HFFc6 (cell line): ENCODE results near the gene TFDP2. TPM values are rescaled to one million over a fixed set of nuclear protein-coding genes. Genes with fewer than 3 reads are reported as not detected.
A peak's percentile ranks its signal among the peaks of the same experiment; 100 is the strongest.
"Not testable (repeated sequence)": the region's sequence is repeated elsewhere in the genome, so short reads cannot be mapped to it uniquely, and the experiment has no call there.

ENCODE experiments used
- DNase-seq: peaks from one replicate; pipeline ENCODE4 v3.0.0-alpha.2; 2018
- H3K27ac Mint-ChIP-seq: 2 replicates; pipeline ENCODE4 v1.8.0; 2020; ENCODE audit warnings: mild to moderate bottlenecking, mixed read lengths
- H3K27me3 Mint-ChIP-seq: 2 replicates; pipeline ENCODE4 v1.8.0; 2021; ENCODE audit warnings: mild to moderate bottlenecking, moderate library complexity, mixed read lengths; ENCODE audit not compliant: insufficient read depth
- H3K36me3 Mint-ChIP-seq: 2 replicates; pipeline ENCODE4 v1.8.0; 2021; ENCODE audit warnings: low read depth, mixed read lengths
- H3K4me1 Mint-ChIP-seq: 2 replicates; pipeline ENCODE4 v1.8.0; 2020; ENCODE audit warnings: low read depth, mixed read lengths
- H3K4me3 Mint-ChIP-seq: 2 replicates; pipeline ENCODE4 v1.8.0; 2020; ENCODE audit warnings: mild to moderate bottlenecking, moderate library complexity, mixed read lengths
- H3K9me3 Mint-ChIP-seq: 2 replicates; pipeline ENCODE4 v1.8.0; 2020; ENCODE audit warnings: mild to moderate bottlenecking, mixed read lengths
- total RNA-seq, 6 experiments: library from RNA; stranded (reverse); fragmentation: NEBNext Ultra II Directional; extraction: Animal tissue kit (Norgen Biotek cat#: 25700); gene quantifications; 2 replicates in 1 of 6; 3 replicates in 5 of 6; pipeline ENCODE4 v1.2.3, GENCODE V29; 2021
- TF ChIP-seq, protein P1 (sequence below): fragments of 200-600 bp; sonication (generic); IDR thresholded peaks from 2 replicates; pipeline ENCODE4 v1.5.0; 2021; ENCODE audit warnings: antibody characterized with exemption, mild to moderate bottlenecking

TFDP2 gene
- total RNA-seq, 6 experiments from 2014 or later, result 22.0 to 34.1 (median 27.6) TPM

DNA sequence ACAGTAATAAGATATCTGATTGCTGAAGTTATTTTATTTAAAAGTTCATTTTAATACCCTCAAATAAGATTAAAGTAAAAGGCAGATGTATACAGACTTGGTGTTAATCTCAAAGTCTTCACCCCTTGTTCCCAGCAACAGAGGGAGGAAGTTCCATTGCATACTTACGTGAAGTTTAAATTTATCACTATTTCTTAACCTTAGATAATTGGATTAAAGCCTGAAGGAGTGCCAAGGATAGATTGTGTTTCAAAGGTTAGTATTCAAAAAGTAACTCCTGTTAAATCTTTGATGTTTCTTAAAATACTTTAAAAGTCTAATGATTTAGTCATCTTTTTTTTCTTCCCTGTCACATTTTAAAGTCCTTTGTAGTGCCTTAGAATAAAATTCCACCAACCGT lies 233.6 kb downstream of the TFDP2 start:
- Mint-ChIP-seq H3K9me3 (peaks cover 6% of the 10 kb centered on the region), H3K4me1 (peaks cover 18% of the 10 kb centered on the region), H3K27me3 (no peaks in the 10 kb centered on the region; the same call in none of the 2 replicates), H3K27ac (no peak overlapping the region), H3K4me3 (no peak overlapping the region), H3K36me3 (peaks cover 33% of the 10 kb centered on the region)
- TF ChIP-seq, protein P1, sequence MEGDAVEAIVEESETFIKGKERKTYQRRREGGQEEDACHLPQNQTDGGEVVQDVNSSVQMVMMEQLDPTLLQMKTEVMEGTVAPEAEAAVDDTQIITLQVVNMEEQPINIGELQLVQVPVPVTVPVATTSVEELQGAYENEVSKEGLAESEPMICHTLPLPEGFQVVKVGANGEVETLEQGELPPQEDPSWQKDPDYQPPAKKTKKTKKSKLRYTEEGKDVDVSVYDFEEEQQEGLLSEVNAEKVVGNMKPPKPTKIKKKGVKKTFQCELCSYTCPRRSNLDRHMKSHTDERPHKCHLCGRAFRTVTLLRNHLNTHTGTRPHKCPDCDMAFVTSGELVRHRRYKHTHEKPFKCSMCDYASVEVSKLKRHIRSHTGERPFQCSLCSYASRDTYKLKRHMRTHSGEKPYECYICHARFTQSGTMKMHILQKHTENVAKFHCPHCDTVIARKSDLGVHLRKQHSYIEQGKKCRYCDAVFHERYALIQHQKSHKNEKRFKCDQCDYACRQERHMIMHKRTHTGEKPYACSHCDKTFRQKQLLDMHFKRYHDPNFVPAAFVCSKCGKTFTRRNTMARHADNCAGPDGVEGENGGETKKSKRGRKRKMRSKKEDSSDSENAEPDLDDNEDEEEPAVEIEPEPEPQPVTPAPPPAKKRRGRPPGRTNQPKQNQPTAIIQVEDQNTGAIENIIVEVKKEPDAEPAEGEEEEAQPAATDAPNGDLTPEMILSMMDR, result no peak
- no peak for DNase-seq

DNA sequence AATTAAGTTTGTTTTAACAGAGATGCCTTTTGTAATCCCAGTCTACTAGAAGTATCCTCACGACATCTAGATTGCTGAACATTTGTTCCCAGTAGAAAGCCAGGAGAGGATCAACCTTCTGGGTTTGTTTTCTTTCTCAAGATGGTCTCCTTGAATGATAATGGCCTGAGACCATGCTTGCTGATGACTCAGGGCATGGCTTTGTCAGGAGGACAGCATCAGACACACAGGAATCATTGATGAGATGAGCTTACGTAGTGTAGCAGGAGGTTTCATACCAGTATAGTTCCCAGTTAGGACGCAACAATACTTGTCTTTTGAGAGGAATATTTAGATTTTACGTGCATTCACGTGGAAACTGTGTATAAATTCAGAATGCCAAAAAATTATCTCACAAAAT lies 234.3 kb downstream of the TFDP2 start:
- no peaks in the 10 kb centered on the region; the same call in none of the 2 replicates for H3K27me3 Mint-ChIP-seq
- H3K9me3 Mint-ChIP-seq, result peaks cover 6% of the 10 kb centered on the region
- TF ChIP-seq, protein P1, result no peak
- peaks cover 33% of the 10 kb centered on the region for H3K36me3 Mint-ChIP-seq
- peaks cover 18% of the 10 kb centered on the region for H3K4me1 Mint-ChIP-seq
- no peak overlapping the region for H3K27ac Mint-ChIP-seq
- no peak for DNase-seq
- no peak overlapping the region for H3K4me3 Mint-ChIP-seq

DNA sequence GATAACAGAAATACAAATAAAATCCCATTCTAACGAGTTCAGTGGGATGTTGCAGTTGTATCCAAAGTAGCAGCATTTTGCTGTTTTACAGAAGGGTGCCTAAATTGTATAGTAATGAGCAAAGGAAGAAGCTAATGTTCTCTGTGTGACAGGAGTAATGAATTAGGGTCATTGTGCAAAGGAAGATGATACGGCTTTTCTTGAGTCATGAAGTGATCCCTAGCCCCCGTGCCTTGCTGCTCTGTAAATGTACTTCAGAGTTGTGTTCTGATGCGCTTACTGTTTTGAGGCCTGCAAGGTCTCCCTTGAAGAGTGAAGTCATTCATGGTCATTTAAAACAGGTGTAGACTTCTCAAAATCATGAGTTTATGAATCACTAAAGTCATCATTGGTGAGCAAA lies 235.0 kb downstream of the TFDP2 start:
- peaks cover 38% of the 10 kb centered on the region for H3K36me3 Mint-ChIP-seq
- TF ChIP-seq, protein P1, result no peak
- no peak for DNase-seq
- no peaks in the 10 kb centered on the region; the same call in none of the 2 replicates for H3K27me3 Mint-ChIP-seq
- no peak overlapping the region for H3K4me3 Mint-ChIP-seq
- peaks cover 6% of the 10 kb centered on the region for H3K9me3 Mint-ChIP-seq
- no peak overlapping the region for H3K27ac Mint-ChIP-seq
- H3K4me1 Mint-ChIP-seq, result peaks cover 18% of the 10 kb centered on the region

DNA sequence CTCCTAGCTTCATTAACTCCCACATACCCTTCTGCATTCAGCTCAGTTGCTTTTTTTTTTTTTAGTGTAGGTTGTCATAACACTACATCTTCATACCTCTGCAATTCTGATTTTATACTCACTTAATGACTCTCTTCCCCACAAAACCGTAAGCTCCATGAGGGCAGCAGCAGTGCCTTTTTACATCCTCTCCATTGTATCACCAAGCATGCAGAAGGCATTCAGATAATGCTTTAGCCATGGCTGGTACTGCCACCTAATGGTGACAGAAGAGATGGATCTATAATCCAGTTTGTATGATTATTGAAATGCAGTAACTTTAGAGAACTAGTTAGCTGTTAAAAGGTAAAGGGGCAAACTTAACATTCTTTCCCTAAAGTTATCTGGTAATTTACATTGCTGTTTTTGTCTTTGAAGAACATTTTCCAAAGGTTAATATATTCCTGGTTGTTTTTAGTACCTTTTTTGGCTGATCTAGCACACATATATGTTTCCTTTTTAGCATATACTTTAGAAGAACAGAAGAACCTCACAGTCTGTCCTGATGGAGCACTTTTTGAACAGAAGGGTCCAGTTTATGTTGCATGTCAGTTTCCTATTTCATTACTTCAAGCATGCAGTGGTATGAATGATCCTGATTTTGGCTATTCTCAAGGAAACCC lies 236.1 kb downstream of the TFDP2 start:
- DNase-seq, result peak; percentile 68
- peaks cover 6% of the 10 kb centered on the region for H3K9me3 Mint-ChIP-seq
- TF ChIP-seq, protein P1, result peak; percentile 86
- no peaks in the 10 kb centered on the region; the same call in none of the 2 replicates for H3K27me3 Mint-ChIP-seq
- peaks cover 48% of the 10 kb centered on the region for H3K36me3 Mint-ChIP-seq
- H3K4me3 Mint-ChIP-seq, result no peak overlapping the region
- no peak overlapping the region for H3K27ac Mint-ChIP-seq
- H3K4me1 Mint-ChIP-seq, result peaks cover 18% of the 10 kb centered on the region

DNA sequence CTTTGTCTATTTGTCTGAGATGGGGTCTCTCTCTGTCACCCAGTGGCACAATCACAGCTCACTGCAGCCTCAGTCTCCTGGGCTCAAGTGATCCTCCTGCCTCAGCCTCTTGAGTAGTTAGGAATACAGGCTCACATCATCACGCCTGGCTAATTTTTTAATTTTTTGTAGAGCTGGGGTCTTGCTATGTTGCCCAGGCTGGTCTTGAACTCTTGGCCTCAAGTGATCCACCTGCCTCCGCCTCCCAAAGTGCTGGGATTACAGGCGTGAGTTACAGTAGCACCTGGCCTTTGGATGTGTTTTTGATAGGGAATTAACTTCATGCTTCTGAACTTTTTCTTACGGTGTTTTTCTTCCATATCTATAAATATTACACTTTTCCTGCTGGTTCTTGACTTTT lies 239.4 kb downstream of the TFDP2 start:
- H3K4me3 Mint-ChIP-seq, H3K27me3 Mint-ChIP-seq, H3K4me1 Mint-ChIP-seq, DNase-seq, H3K9me3 Mint-ChIP-seq, H3K27ac Mint-ChIP-seq: not testable (repeated sequence)
- H3K36me3 Mint-ChIP-seq, result peaks cover 46% of the 10 kb centered on the region

DNA sequence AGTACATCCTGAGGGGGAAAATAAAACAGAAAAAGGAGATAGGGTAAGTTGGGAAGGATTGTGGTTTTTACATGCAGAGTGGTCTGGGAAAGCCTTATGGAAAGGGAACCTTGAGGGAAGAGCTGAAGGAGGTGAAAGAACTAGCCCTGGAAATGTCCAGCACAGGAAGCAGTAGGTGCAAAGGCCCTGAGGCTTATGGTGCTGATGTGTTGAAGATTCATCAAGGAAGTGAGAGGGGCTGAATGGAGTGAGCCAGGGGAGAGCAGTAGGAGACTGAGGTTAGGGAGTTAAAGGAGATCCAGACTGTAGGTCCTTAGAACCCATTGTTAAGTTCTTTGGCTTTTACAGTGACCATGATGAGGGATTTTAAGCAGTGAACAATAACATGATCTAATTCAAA lies 239.9 kb downstream of the TFDP2 start:
- H3K27me3 Mint-ChIP-seq, result no peaks in the 10 kb centered on the region; the same call in none of the 2 replicates
- peak overlapping the region; percentile 4; the same call in 1 of the 2 replicates for H3K27ac Mint-ChIP-seq
- DNase-seq, result no peak
- peaks cover 6% of the 10 kb centered on the region for H3K9me3 Mint-ChIP-seq
- H3K36me3 Mint-ChIP-seq, result peaks cover 44% of the 10 kb centered on the region
- TF ChIP-seq, protein P1, result no peak
- no peak overlapping the region for H3K4me3 Mint-ChIP-seq
- H3K4me1 Mint-ChIP-seq, result peaks cover 8% of the 10 kb centered on the region
